ENCODE measurements around the gene UHMK1. TPM values are rescaled to one million over a fixed set of nuclear protein-coding genes. Genes with fewer than 3 reads are reported as not detected.

UHMK1 gene
- total RNA-seq, 1 donor from 2014 or later: 22.7 TPM

- DNase-seq: no peak
- intact Hi-C loops (cut with micrococcal nuclease): no loop called here
- no peak for ATAC-seq
These were observed 3.2 kb downstream of the UHMK1 start for GRCh38 chr1:162500805-162501204.

- DNase-seq (no peak), ATAC-seq (no peak)
- intact Hi-C loops (cut with micrococcal nuclease): no loop called here
These were observed 4.5 kb downstream of the UHMK1 start for GRCh38 chr1:162502077-162502476.

GRCh38 chr1:162502928-162503327 is 5.3 kb downstream of the UHMK1 start:
- no peak for DNase-seq
- no peak for ATAC-seq
- intact Hi-C loops (cut with micrococcal nuclease): no loop called here

GRCh38 chr1:162527314-162527713 is 29.7 kb downstream of the UHMK1 start:
- no peak for DNase-seq
- ATAC-seq: no peak
- intact Hi-C loops (cut with micrococcal nuclease): no loop called here

- no peak for DNase-seq
- no peak for ATAC-seq
- intact Hi-C loops (cut with micrococcal nuclease): no loop called here
These were observed 32.8 kb downstream of the UHMK1 start for GRCh38 chr1:162530307-162530987.

- ATAC-seq (no peak), DNase-seq (no peak)
- intact Hi-C loops (cut with micrococcal nuclease): no loop called here
These were observed 33.3 kb downstream of the UHMK1 start for GRCh38 chr1:162530988-162531319.

- DNase-seq: no peak
- no peak for ATAC-seq
- intact Hi-C loops (cut with micrococcal nuclease): no loop called here
These were observed 37.9 kb downstream of the UHMK1 start for GRCh38 chr1:162535501-162535900.

- no peak for DNase-seq
- intact Hi-C loops (cut with micrococcal nuclease): no loop called here
- no peak for ATAC-seq
These were observed 38.9 kb downstream of the UHMK1 start for GRCh38 chr1:162536511-162536910.

- intact Hi-C loops (cut with micrococcal nuclease): no loop called here
- no peak for ATAC-seq
- DNase-seq: no peak
These were observed 39.6 kb downstream of the UHMK1 start for GRCh38 chr1:162537216-162537615.

- no peak for DNase-seq
- intact Hi-C loops (cut with micrococcal nuclease): no loop called here
- no peak for ATAC-seq
These were observed 41.3 kb downstream of the UHMK1 start for GRCh38 chr1:162538815-162539431.

GRCh38 chr1:162541619-162542141 is 44.1 kb downstream of the UHMK1 start:
- DNase-seq: peak; percentile 43
- peak; percentile 91 for ATAC-seq
- intact Hi-C loops (cut with micrococcal nuclease): no loop called here

GRCh38 chr1:162543228-162543627 is 45.6 kb downstream of the UHMK1 start:
- DNase-seq (no peak), ATAC-seq (no peak)
- intact Hi-C loops (cut with micrococcal nuclease): no loop called here

GRCh38 chr1:162548170-162548569 is 50.6 kb downstream of the UHMK1 start:
- intact Hi-C loops (cut with micrococcal nuclease): no loop called here
- ATAC-seq (peak; percentile 78), DNase-seq (no peak)

- intact Hi-C loops (cut with micrococcal nuclease): no loop called here
These were observed 51.4 kb downstream of the UHMK1 start for GRCh38 chr1:162549001-162549400.

GRCh38 chr1:162550925-162551324 is 53.3 kb downstream of the UHMK1 start:
- DNase-seq: no peak
- no peak for ATAC-seq
- intact Hi-C loops (cut with micrococcal nuclease): no loop called here

More at GRCh38 chr1:162549001-162549400, 51.4 kb downstream of the UHMK1 start:
- DNase-seq (no peak), ATAC-seq (no peak)

GRCh38 chr1:162551969-162552683 is 54.5 kb downstream of the UHMK1 start:
- intact Hi-C loops (cut with micrococcal nuclease): no loop called here
- ATAC-seq: peak; percentile 69
- DNase-seq: no peak

GRCh38 chr1:162552684-162553252 is 55.1 kb downstream of the UHMK1 start:
- DNase-seq (peak; percentile 39), ATAC-seq (peak; percentile 56)
- intact Hi-C loops (cut with micrococcal nuclease): no loop called here

GRCh38 chr1:162554258-162554657 is 56.6 kb downstream of the UHMK1 start:
- DNase-seq: no peak
- ATAC-seq: peak; percentile 79
- intact Hi-C loops (cut with micrococcal nuclease): no loop called here

GRCh38 chr1:162557536-162557935 is 59.9 kb downstream of the UHMK1 start:
- no peak for DNase-seq
- ATAC-seq: no peak
- intact Hi-C loops (cut with micrococcal nuclease): no loop called here
